Ascending aorta (tissue), 2 donors: Measurements from ENCODE around the gene RPN2. TPM values are rescaled to one million over a fixed set of nuclear protein-coding genes. Genes with fewer than 3 reads are reported as not detected.

Experiments
- DNase-seq, 2 donors: peaks; one replicate each; pipeline ENCODE4 v3.0.0-alpha.2; 2019; ENCODE audit warnings: low spot score in 2 of 2
- H3K27ac ChIP-seq, 2 donors: fragments of 200-600 bp; sonication (generic); one replicate each; pipeline ENCODE4 v1.5.1; 2016 to 2017; ENCODE audit warnings: mild to moderate bottlenecking in 1 of 2
- H3K27me3 ChIP-seq: fragments of 200-600 bp; sonication (generic); one replicate; pipeline ENCODE4 v1.5.1; 2017
- H3K36me3 ChIP-seq, 2 donors: fragments of 200-600 bp; sonication (generic); one replicate each; pipeline ENCODE4 v1.5.1; 2016
- H3K4me1 ChIP-seq, 2 donors: fragments of 200-600 bp; sonication (generic); one replicate each; pipeline ENCODE4 v1.5.1; 2016 to 2017; ENCODE audit warnings: mild to moderate bottlenecking in 1 of 2
- H3K4me3 ChIP-seq, 2 donors: fragments of 200-600 bp; sonication (generic); one replicate each; pipeline ENCODE4 v1.5.1; 2016 to 2017; ENCODE audit warnings: mild to moderate bottlenecking in 1 of 2
- H3K9me3 ChIP-seq, 2 donors: fragments of 200-600 bp; sonication (generic); one replicate each; pipeline ENCODE4 v1.5.1; 2016
- intact Hi-C: fragments of 100-400 bp; cut with DNase I; formaldehyde crosslinking; loops from one replicate; pipeline ENCODE4 v1.15.1; 2023
- total RNA-seq: library from RNA; depleted of rRNA; stranded (reverse); fragments of >200 nt; gene quantifications from one replicate; pipeline ENCODE4 v1.1.0, GENCODE V29; 2016
- TF ChIP-seq, protein P1 (sequence below), 3 experiments: fragments of 200-600 bp in 2 of 3; fragments of 450-650 bp in 1 of 3; sonication (generic) in 2 of 3; IDR thresholded peaks; one replicate each; pipeline ENCODE4 v1.5.1; 2016 to 2019; ENCODE audit warnings: antibody characterized with exemption in 3 of 3, mild to moderate bottlenecking in 1 of 3, moderate library complexity in 1 of 3

RPN2 gene
- total RNA-seq, 1 donor from 2014 or later: 114 TPM

GRCh38 chr20:37276494-37277252, 97.5 kb downstream of the RPN2 start:
- intact Hi-C loops: loop anchor here (1.0 kb wide), 1 partner anchor 108 kb away; no protein-coding TSS in a partner anchor
- Histone ChIP-seq H3K9me3 (no peaks in the 10 kb centered on the region), H3K27ac (no peak overlapping the region), H3K36me3 (no peaks in the 10 kb centered on the region), H3K4me1 (peaks cover 0 to 7% of the 10 kb centered on the region in 2 donors), H3K4me3 (no peak overlapping the region), H3K27me3 (no peaks in the 10 kb centered on the region)
- TF ChIP-seq, protein P1, sequence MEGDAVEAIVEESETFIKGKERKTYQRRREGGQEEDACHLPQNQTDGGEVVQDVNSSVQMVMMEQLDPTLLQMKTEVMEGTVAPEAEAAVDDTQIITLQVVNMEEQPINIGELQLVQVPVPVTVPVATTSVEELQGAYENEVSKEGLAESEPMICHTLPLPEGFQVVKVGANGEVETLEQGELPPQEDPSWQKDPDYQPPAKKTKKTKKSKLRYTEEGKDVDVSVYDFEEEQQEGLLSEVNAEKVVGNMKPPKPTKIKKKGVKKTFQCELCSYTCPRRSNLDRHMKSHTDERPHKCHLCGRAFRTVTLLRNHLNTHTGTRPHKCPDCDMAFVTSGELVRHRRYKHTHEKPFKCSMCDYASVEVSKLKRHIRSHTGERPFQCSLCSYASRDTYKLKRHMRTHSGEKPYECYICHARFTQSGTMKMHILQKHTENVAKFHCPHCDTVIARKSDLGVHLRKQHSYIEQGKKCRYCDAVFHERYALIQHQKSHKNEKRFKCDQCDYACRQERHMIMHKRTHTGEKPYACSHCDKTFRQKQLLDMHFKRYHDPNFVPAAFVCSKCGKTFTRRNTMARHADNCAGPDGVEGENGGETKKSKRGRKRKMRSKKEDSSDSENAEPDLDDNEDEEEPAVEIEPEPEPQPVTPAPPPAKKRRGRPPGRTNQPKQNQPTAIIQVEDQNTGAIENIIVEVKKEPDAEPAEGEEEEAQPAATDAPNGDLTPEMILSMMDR (IDR thresholded peaks at IDR 0.05): peak; percentile 14 to 71 (median 59)
- DNase-seq: peak in 1 of 2 donors; percentile 77

DNA sequence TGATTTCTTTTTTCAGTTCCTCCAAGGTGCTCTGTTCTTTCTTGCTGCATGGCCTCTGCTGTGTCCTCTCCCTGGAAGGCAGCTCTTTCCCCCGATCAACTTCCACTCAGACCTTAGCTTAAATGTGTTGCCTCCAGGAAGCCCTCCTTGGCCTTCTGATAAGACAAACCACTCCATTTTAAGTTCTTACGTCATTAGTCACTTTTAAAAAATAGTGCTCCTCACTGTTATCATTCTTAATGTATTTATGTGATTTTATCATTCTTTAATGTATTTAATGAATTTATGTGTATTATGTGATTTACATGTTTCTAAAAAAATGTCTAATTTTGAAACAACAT, 98.1 kb downstream of the RPN2 start:
- Histone ChIP-seq H3K27ac (no peak overlapping the region), H3K9me3 (no peaks in the 10 kb centered on the region), H3K36me3 (no peaks in the 10 kb centered on the region), H3K4me3 (no peak overlapping the region), H3K27me3 (no peaks in the 10 kb centered on the region), H3K4me1 (peaks cover 0 to 7% of the 10 kb centered on the region in 2 donors)
- DNase-seq: no peak
- intact Hi-C loops: no loop called here
- TF ChIP-seq, protein P1 (IDR thresholded peaks at IDR 0.05): no peak

- H3K27me3 ChIP-seq: no peaks in the 10 kb centered on the region
- no peaks in the 10 kb centered on the region for H3K36me3 ChIP-seq
- H3K4me3 ChIP-seq: no peak overlapping the region
- H3K9me3 ChIP-seq: no peaks in the 10 kb centered on the region
- H3K4me1 ChIP-seq: peaks cover 0 to 7% of the 10 kb centered on the region in 2 donors
- TF ChIP-seq, protein P1 (IDR thresholded peaks at IDR 0.05): no peak
- intact Hi-C loops: no loop called here
- H3K27ac ChIP-seq: no peak overlapping the region
- no peak for DNase-seq
Observed at GRCh38 chr20:37278966-37279590, 99.9 kb downstream of the RPN2 start.

DNA sequence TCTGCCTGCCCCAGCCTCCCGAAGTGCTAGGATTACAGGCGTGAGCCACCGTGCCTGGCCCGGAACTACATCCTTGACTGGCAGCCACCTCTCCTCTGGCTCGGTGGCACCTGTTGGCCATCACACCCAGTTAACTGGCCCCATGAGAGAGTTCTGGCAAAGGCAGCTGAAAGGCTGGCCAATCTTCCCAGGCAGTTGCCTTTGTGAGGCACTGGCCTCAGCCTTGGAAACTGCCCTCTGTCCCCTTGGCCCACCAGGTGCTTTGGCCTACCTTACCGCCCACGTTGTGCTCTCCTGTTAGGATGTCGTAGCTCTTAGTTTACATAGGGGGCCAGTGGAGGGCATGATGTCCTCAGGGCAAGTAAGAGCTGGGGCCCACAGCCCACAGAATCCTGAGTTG, 100.7 kb downstream of the RPN2 start:
- intact Hi-C loops: no loop called here
- no peaks in the 10 kb centered on the region for H3K36me3 ChIP-seq
- DNase-seq: no peak
- H3K9me3 ChIP-seq: no peaks in the 10 kb centered on the region
- H3K27me3 ChIP-seq: no peaks in the 10 kb centered on the region
- TF ChIP-seq, protein P1 (IDR thresholded peaks at IDR 0.05): no peak
- H3K4me1 ChIP-seq: peaks cover 0 to 7% of the 10 kb centered on the region in 2 donors
- H3K4me3 ChIP-seq: no peak overlapping the region
- no peak overlapping the region for H3K27ac ChIP-seq

DNA sequence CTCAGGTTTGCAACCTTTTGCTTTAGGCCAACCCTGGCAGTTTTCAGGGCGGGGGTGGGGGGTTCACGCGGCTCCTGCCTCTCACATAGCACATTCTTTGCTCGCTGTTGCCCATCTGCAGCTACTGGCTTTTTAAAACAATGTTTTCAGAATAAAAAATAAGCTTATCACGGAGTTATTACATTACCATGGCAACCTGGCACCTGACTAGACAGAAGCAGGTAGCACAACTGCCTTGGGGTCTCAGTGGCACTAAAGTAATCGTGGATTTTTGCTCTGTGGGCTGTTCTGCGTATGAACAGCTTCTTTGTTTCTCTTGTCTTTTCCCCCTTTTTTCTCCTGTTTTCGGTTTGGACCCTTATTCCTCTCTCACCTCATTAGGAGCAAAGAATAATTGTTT, 101.3 kb downstream of the RPN2 start:
- Histone ChIP-seq H3K4me1 (peaks cover 0 to 7% of the 10 kb centered on the region in 2 donors), H3K27me3 (no peaks in the 10 kb centered on the region)
- intact Hi-C loops: no loop called here

More for the DNA sequence above, 101.3 kb downstream of the RPN2 start:
- no peak overlapping the region for H3K27ac ChIP-seq
- H3K36me3 ChIP-seq: no peaks in the 10 kb centered on the region
- TF ChIP-seq, protein P1 (IDR thresholded peaks at IDR 0.05): no peak
- DNase-seq: no peak
- H3K9me3 ChIP-seq: no peaks in the 10 kb centered on the region
- H3K4me3 ChIP-seq: no peak overlapping the region
